Fibroblast of villous mesenchyme (primary cell): ENCODE measurements around the gene MAGI2. TPM values are rescaled to one million over a fixed set of nuclear protein-coding genes. Genes with fewer than 3 reads are reported as not detected.

Experiments used
- DNase-seq: peaks from one replicate; pipeline ENCODE4 v3.0.0-alpha.2; 2010; ENCODE audit warnings: low read depth
- H3K4me3 ChIP-seq: 2 replicates; pipeline ENCODE4 v1.5.1; 2011; ENCODE audit warnings: low read depth, mild to moderate bottlenecking, low read length
- CTCF ChIP-seq: IDR thresholded peaks from 2 replicates; pipeline ENCODE4 v1.5.1; 2012; ENCODE audit warnings: low read depth, mild to moderate bottlenecking, low read length; ENCODE audit not compliant: insufficient read depth
- total RNA-seq: library from RNA; depleted of rRNA; stranded (reverse); fragments of >200 nt; gene quantifications from 2 replicates; pipeline ENCODE4 v1.2.3, GENCODE V29; 2012

The MAGI2 gene
- total RNA-seq, 1 donor: 24.6 TPM

GRCh38 chr7:78473571-78474301 is 979.7 kb downstream of the MAGI2 start:
- no peak for TF ChIP-seq CTCF
- no peak overlapping the region for H3K4me3 ChIP-seq
- no peak for DNase-seq

GRCh38 chr7:78473021-78473420 is 980.4 kb downstream of the MAGI2 start:
- DNase-seq: no peak
- no peak for TF ChIP-seq CTCF
- no peak overlapping the region for H3K4me3 ChIP-seq

- peak; percentile 71 for DNase-seq
- TF ChIP-seq CTCF: no peak
- no peak overlapping the region for H3K4me3 ChIP-seq
These were observed 980.9 kb downstream of the MAGI2 start for GRCh38 chr7:78472519-78472918.

- DNase-seq: no peak
- TF ChIP-seq CTCF: no peak
- H3K4me3 ChIP-seq: no peak overlapping the region
These were observed 987.6 kb downstream of the MAGI2 start for GRCh38 chr7:78465894-78466293.

- TF ChIP-seq CTCF: no peak
- no peak for DNase-seq
- no peak overlapping the region for H3K4me3 ChIP-seq
These were observed 990.4 kb downstream of the MAGI2 start for GRCh38 chr7:78463039-78463438.

GRCh38 chr7:78450706-78451105 is 1002.8 kb downstream of the MAGI2 start:
- TF ChIP-seq CTCF: no peak
- no peak overlapping the region for H3K4me3 ChIP-seq
- no peak for DNase-seq

- no peak for TF ChIP-seq CTCF
- no peak overlapping the region for H3K4me3 ChIP-seq
These were observed 1004.6 kb downstream of the MAGI2 start for GRCh38 chr7:78448911-78449310.

More at GRCh38 chr7:78448911-78449310, 1004.6 kb downstream of the MAGI2 start:
- no peak for DNase-seq
